Adipocyte (in vitro differentiated cells): ENCODE data around the gene GPS1.
A peak's percentile ranks its signal among the peaks of the same experiment; 100 is the strongest.

Experiments used
- DNase-seq: peaks from one replicate; pipeline ENCODE4 v3.0.0-alpha.2; 2015; ENCODE audit warnings: low read depth
- H3K27me3 ChIP-seq: replicated peaks from 2 replicates; pipeline ENCODE4 v1.7.0; 2013; ENCODE audit warnings: mild to moderate bottlenecking, low read length, moderate library complexity; ENCODE audit not compliant: control insufficient read depth, insufficient read depth
- H3K36me3 ChIP-seq: 2 replicates; pipeline ENCODE4 v1.7.0; 2013; ENCODE audit warnings: low read length, mild to moderate bottlenecking, moderate library complexity; ENCODE audit not compliant: control insufficient read depth, insufficient read depth, severe bottlenecking
- H3K4me1 ChIP-seq: 2 replicates; pipeline ENCODE4 v1.7.0; 2013; ENCODE audit warnings: mild to moderate bottlenecking, low read length, moderate library complexity; ENCODE audit not compliant: control insufficient read depth, insufficient read depth
- H3K4me3 ChIP-seq: 2 replicates; pipeline ENCODE4 v1.7.0; 2013; ENCODE audit warnings: mild to moderate bottlenecking, low read length, moderate library complexity
- H3K9ac ChIP-seq: 2 replicates; pipeline ENCODE4 v1.7.0; 2013; ENCODE audit warnings: mild to moderate bottlenecking, low read length, moderate library complexity
- H3K9me3 ChIP-seq: 2 replicates; pipeline ENCODE4 v1.7.0; 2013; ENCODE audit warnings: mild to moderate bottlenecking, low read length, moderate library complexity; ENCODE audit not compliant: control insufficient read depth

The GPS1 gene

DNA sequence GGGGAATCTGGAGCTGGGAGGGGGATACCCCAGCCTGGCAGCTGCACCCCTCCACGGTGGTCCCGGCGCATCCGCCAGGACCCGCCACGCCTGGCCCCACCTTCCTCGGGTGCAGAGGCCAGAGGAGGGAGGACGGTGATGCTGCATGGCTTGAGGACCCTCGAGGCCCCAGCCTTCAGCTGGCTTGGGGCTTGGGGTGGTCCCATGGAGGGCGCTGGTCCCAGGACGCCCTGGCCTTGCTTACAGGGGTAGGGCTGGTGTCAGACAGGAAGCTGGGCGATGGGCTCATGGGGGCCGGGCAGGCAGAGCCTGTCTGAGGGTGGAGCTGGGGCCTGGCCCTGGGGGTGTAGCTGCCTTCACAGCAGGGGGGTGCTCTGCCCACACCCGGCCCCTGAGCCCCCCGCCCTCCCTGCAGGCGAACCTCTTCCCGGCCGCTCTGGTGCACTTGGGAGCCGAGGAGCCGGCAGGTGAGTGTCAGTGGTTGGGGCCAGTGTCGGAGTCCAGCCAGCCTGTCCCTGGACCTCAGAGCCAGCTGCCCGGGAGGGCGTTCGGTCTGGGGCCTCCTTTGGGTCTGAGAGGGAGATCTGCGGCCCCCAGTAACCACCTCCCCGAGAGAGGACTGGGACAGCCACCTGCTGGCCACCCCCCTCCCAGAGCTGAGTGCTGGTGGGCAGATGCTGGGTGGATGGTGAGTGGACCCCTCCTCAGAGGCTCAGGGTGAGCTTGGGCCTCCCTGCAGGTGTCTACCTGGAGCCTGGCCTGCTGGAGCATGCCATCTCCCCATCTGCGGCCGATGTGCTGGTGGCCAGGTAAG is 35.4 kb upstream of the GPS1 start:
- Histone ChIP-seq H3K4me3 (no peak overlapping the region), H3K9ac (no peak overlapping the region), H3K4me1 (peaks cover under 1% of the 10 kb centered on the region), H3K9me3 (no peaks in the 10 kb centered on the region), H3K36me3 (peaks cover 4% of the 10 kb centered on the region), H3K27me3 (no peaks in the 10 kb centered on the region)
- no peak for DNase-seq

DNA sequence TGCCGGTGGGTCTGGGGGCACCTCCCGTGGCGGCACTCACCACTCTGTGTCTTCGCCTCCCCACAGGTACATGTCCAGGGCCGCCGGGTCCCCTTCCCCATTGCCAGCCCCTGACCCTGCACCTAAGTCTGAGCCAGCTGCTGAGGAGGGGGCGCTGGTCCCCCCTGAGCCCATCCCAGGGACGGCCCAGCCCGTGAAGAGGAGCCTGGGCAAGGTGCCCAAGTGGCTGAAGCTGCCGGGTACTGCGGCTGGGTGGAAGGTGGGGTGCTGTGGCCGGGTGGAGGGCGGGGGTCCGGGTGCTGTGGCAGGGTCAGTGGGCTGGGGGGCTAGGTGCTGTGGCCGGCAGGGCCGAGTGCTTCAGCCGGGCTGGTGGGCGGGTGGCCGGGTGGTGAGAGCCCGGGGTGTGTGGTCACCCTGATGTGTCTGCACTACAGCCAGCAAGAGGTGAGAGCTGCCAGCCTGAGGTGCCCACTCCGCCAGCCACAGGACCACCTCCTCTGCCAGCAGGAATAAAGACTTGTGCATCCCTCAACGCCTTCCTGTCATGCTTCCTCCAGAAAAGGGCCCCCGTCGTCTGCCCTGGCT is 34.7 kb upstream of the GPS1 start:
- Histone ChIP-seq H3K4me1 (peaks cover 8% of the 10 kb centered on the region), H3K36me3 (no peaks in the 10 kb centered on the region), H3K9me3 (no peaks in the 10 kb centered on the region), H3K4me3 (no peak overlapping the region), H3K9ac (no peak overlapping the region), H3K27me3 (no peaks in the 10 kb centered on the region)
- DNase-seq = no peak

DNA sequence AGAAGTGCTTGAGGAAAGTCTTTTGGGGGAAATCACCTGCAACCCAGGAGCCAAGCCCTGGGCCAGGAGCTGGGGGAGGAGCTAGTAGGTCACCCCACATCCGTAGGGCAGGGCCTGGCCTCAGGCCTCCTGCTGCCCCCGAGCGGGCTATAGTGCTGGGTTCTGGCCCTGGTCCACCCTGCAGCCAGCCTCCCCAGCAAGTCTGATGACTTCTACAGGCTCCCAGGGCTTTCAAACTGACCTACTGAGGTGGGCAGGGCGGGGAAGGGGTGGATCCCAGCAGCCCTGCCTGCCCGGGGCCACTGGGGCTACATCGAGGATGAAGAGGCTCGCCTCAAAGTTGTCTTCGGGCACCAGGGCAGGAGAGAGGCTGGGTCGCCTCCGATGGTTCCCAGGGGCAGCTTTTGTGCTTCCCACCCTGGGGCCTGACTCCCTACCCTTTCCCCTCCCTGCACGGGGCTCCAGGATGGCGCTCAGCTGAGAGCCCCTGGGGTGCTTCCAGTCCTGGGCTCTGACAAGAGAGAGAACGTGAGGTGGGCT is 34.0 kb upstream of the GPS1 start:
- Histone ChIP-seq H3K36me3 (no peaks in the 10 kb centered on the region), H3K27me3 (no peaks in the 10 kb centered on the region), H3K4me1 (peaks cover 11% of the 10 kb centered on the region), H3K4me3 (no peak overlapping the region), H3K9ac (no peak overlapping the region), H3K9me3 (no peaks in the 10 kb centered on the region)
- no peak for DNase-seq

DNA sequence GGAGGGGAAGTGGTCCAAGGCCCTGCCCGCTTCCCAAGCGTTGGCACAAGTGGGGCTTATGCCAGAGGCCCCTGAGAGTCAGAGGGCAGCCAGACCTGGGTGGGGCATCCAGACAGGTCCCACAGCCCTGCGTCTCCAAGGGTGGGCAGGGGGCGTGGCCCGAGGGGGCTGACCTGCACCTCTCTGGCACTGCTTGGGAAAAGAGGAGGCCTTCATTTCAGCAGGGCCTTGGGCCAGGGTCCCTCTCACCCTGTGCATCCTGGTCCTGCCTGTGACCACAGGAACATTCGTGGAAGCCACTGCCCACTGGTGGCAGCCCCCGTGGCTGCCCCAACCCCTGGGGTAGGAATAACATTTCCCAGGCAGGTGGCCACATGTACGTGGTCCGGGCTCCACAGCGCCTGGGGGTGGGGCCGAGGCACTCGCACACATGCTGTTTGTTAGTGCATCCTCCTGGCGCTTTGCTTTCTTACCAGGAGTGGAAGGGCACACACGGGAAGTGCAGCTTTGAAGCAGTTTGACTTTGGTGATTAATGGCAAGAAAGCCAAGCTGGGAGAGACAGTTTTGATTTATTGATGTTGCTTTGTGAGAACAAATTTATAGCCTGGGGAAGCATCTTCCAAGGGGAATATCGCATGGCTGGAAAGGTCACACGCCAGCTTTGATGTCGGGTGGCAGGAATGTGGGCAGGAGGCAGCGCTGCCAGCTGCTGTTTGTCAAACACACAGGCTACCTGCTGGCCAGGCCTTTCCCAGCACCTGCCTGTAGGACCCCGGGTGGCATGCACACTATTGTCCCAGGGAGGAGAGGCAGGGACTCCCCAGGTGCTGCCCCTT is 33.3 kb upstream of the GPS1 start:
- Histone ChIP-seq H3K27me3 (no peaks in the 10 kb centered on the region), H3K4me3 (no peak overlapping the region), H3K4me1 (peaks cover 11% of the 10 kb centered on the region), H3K9me3 (no peaks in the 10 kb centered on the region), H3K9ac (no peak overlapping the region), H3K36me3 (no peaks in the 10 kb centered on the region)
- DNase-seq = no peak

DNA sequence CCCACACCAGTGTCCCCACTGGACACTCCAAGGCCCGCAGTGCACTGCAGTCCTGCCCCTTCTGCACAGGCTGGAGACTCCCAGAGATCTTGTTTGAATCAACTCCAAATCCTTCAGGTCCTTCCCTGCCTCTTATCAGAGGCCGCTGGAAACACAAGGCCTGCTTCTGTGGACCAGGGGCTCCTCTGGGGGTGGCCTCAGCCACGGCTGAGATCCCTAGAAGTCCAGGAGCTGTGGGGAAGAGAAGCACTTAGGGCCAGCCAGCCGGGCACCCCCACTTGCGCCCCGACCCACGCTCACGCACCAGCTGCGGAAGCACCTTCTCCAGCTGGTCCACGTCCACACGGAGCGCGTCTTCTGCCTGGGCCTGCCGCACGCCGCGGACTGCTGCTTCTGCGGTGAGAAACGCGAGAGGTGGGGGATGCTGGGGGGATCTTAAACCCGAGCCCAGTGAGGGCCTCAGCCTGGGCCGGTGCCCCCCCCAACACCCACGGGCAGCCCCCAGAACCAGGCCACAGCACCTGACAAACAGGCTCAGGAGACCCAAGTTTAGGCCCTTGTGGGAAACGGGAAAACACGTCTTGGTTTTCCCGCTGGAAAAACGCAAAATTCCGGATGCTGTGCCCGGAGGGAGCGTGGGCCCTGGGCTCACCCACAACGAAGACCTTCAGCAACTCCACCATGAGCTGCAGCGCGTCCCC is 32.6 kb upstream of the GPS1 start:
- no peak for DNase-seq
- no peaks in the 10 kb centered on the region for H3K36me3 ChIP-seq
- H3K4me1 ChIP-seq = peaks cover 18% of the 10 kb centered on the region
- H3K4me3 ChIP-seq = no peak overlapping the region
- no peaks in the 10 kb centered on the region for H3K9me3 ChIP-seq
- H3K9ac ChIP-seq = no peak overlapping the region
- H3K27me3 ChIP-seq = no peaks in the 10 kb centered on the region

DNA sequence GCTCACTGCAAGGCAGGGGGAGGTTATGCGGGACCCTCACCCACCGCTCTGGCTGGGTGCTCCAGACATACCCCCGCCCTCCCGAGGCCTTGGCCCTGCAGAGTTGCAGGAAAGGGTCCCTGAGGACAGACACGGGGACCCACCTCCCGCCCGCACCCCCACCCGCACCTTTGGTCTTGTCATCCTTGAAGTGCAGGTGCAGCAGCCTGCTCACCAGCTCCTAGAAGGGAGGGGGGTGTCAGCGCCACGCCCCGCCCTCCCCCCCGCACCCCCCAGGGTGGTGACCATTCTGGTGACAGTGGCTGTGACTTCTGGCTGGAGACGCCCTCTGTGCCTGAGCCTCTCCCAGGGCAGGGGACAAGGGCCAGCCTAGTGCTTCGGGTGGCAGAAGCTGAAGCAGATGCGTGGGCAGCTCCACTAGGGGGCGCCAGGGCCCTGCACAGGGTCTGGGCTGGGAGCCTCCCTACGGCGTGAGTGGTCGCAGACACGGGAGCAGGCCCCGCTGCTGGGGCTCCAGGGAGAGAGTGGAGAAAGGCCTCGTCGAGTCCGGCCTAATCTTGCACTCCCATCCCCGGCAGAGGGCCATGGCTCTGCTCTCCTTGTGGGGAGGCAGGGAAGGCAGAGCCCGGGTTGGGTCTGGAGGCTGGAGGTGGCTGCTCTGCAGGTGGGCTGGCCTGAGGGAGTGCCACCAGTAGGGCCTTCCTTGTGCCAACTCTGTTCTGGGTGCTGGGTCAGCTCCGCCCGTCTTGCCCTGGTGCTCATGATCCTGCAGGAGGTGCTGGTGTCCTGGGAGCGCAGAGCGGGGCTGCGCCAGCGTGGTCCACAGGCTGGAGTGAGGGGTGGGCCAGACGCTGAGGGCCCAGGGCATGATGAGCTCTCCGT is 31.8 kb upstream of the GPS1 start:
- H3K36me3 ChIP-seq = no peaks in the 10 kb centered on the region
- H3K4me1 ChIP-seq = peaks cover 18% of the 10 kb centered on the region
- H3K4me3 ChIP-seq = no peak overlapping the region
- no peak overlapping the region for H3K9ac ChIP-seq
- peak; percentile 67 for DNase-seq
- no peaks in the 10 kb centered on the region for H3K27me3 ChIP-seq
- no peaks in the 10 kb centered on the region for H3K9me3 ChIP-seq

DNA sequence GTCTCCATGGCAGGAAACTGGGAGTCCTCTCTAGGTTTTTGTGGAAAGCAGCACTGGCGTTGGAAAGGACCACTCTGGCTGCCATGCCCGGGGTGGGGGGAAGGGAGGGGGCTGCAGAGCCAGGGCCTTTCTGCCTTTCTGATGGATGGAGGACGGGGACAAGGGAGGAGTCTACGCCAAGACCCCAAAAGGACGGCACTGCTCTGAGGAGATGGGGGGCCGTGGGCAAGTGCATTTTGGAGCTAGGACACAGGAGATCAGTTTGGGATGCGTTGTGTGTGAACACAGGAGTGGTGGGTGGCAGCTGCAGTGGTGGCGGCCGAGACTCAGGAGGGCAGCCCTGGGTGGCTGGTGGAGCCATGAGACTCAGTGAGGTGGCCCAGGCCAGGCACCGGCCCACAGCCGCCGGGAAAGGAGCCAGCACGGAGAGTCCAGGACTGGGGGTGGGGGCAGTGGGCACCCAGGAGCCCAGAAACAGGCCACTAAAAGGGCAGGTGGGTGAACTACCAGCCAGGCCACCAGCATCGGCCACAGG is 31.1 kb upstream of the GPS1 start:
- H3K36me3 ChIP-seq = no peaks in the 10 kb centered on the region
- no peaks in the 10 kb centered on the region for H3K27me3 ChIP-seq
- H3K4me3 ChIP-seq = no peak overlapping the region
- no peak overlapping the region for H3K9ac ChIP-seq
- H3K9me3 ChIP-seq = no peaks in the 10 kb centered on the region
- no peak for DNase-seq
- peaks cover 18% of the 10 kb centered on the region for H3K4me1 ChIP-seq

DNA sequence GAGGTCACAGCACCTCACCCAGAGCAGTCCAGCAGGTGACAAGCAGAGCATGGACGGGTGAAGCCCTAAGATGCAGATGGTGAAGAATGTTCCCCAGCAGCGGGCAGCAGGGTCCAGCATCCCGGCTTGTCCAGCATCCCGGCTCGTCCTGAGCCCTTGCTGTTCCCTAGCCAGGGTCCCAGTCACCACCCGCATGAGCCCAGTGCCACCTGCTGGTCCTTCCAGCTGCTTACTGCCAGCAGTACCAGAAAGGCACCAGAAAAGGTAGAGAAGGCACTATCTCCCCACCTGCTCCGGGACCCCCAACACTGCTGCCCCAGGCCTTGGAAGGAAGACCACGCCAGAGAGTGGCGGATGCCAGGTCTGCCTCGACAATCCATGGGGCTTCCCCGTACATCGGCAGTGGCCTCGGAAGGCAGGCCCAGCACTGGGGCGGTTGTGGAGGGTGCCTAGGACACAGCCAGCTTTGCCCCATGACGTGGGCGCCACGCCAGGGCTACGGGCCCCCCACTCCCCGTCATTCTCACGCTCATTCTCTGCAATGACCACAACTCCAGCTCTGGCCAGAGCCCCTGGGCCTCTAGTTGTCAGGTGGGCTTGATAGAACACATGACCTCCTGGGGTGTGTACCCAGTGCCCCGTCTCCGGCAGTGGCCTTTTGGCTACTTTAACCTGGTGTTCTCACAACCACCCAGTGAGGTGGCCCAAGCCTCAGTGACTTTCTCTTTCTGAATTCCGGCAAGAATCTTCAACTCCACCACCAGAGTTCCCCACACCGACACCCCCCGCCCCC is 30.4 kb upstream of the GPS1 start:
- Histone ChIP-seq H3K4me1 (peaks cover 18% of the 10 kb centered on the region), H3K4me3 (peak overlapping the region; percentile 91), H3K9me3 (no peaks in the 10 kb centered on the region), H3K27me3 (no peaks in the 10 kb centered on the region), H3K36me3 (no peaks in the 10 kb centered on the region), H3K9ac (peak overlapping the region; percentile 82)
- peak; percentile 80 for DNase-seq

DNA sequence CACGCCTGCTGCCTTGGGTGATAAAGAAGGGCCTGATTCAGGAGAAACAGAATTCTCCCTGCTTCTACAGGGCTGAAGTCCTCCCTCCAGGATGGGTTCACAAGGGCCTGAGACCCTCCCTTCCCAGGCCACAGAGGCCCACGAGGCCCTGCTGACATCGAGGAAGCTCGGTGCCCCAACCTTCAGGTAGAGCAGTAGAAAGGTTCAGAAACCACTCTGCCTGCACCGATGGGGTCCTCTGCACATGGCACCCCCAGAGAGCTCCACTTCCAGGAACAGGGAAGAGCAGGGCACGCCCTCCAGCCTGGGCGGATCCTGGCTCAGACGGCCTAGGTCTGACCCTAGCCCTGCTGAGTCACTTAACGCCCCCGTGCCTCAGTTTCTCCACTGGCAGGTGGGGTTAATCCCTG is 29.8 kb upstream of the GPS1 start:
- peak overlapping the region; percentile 82 for H3K9ac ChIP-seq
- peak overlapping the region; percentile 91 for H3K4me3 ChIP-seq
- no peaks in the 10 kb centered on the region for H3K9me3 ChIP-seq
- no peak for DNase-seq
- no peaks in the 10 kb centered on the region for H3K27me3 ChIP-seq
- H3K4me1 ChIP-seq = peaks cover 18% of the 10 kb centered on the region
- H3K36me3 ChIP-seq = no peaks in the 10 kb centered on the region
